HG03521 (cell line): ENCODE measurements around the gene BLM.

Source experiments
- ATAC-seq: cut with Tn5 transposase; IDR thresholded peaks from one replicate; pipeline ENCODE4 v1.9.1; 2021; ENCODE audit warnings: mild to moderate bottlenecking, moderate library complexity; ENCODE audit not compliant: unreplicated experiment

The BLM gene

DNA sequence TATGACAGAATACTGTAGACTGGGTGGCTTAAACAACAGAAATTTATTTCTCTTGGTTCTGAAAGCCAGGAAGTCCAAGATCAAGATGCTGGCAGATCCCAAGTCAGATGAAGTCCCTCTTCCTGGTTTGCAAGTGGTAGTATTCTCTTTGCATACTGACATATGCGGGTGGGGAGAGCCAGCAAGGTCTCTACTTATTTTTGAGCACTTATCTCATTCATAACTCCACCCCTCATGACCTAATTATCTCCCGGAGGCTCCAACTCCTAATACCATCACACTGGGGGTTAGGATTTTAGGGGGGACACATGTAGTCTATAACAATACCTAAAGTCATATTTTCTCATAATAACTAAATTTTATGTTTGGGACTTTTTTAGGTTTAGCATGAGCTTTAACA, 65.3 kb downstream of the BLM start:
- no peak for ATAC-seq

DNA sequence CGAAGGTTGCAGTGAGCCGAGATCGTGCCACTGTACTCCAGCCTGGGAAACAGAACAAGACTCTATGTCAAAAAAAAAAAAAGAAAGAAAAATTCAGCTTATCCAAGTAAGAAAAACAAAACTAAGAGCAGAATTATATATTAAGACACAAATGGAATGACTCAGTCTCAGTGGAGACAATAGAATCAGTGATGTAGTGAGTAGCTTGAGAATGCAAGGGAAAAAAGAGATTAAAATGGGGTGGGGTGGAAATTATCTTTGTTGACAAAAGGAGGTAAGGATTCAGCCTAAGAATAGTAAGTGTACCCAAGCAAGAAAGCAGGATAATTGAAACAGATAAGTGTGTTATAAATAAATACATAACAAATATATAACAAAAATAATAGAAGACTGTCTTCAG, 70.7 kb downstream of the BLM start:
- no peak for ATAC-seq

DNA sequence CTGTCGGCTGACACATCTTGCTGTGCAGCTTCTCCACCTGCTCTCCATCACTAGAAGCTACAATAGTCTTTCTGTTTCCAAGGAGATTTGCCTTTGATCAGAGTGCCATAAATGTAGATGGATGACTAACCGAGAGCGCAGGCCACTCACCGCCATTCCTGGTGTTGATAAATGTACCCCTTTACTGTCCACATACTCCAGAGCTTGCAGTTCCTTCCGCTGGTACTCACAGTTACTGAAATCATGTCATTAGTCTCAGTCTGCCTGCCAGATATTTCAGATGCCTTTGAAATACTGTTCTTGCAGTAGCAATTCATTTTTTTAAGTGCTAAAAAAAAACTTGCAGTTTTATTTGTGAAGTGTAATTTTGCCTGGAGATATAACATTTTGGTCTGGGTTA, 72.3 kb downstream of the BLM start:
- ATAC-seq: no peak

DNA sequence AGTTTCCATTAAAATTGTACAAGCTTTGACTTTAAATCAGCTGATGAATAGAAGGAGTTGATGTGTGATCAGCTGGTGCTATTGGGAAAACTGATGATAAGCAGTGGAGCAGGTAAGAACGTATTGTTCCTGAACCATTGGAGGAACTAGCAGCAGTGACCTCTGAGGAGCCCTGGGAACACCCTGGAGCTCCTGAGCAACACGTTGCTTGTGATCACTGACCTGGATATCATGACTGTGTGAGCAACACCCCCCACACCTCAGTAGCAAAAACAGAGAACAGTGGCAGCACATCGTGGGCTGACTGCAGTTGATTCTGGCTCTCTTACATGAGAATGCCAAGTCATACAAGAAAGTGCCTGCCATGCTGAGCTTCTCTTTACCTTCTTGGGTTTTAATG, 72.9 kb downstream of the BLM start:
- no peak for ATAC-seq

DNA sequence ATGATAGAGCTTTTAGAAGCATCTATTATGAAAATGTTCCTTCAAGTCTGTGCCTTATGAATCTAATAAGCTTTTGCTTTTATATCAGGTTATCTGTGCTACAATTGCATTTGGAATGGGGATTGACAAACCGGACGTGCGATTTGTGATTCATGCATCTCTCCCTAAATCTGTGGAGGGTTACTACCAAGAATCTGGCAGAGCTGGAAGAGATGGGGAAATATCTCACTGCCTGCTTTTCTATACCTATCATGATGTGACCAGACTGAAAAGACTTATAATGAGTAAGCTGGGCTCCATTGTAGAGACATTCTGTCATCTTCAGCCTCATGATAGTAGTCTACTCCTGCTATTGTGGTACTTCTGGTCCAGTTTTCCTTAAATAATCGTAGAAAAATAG, 73.4 kb downstream of the BLM start:
- no peak for ATAC-seq

DNA sequence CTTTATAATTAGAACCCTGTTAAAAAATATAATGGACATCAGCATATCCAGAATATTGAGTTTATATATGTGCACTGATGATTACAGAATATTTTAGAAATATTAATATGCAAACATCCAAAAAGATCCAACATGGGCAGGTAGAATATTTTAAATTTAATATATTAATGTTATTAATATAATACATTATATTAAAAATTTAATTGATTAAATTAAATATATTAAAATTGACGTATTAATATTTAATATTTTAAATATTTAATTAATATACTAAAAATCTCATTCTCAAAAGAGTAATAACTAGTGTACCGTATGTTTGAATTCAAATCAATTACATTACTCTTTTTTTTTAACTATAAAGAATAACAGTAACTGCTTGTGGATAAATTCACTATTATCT, 77.4 kb downstream of the BLM start:
- ATAC-seq: no peak

DNA sequence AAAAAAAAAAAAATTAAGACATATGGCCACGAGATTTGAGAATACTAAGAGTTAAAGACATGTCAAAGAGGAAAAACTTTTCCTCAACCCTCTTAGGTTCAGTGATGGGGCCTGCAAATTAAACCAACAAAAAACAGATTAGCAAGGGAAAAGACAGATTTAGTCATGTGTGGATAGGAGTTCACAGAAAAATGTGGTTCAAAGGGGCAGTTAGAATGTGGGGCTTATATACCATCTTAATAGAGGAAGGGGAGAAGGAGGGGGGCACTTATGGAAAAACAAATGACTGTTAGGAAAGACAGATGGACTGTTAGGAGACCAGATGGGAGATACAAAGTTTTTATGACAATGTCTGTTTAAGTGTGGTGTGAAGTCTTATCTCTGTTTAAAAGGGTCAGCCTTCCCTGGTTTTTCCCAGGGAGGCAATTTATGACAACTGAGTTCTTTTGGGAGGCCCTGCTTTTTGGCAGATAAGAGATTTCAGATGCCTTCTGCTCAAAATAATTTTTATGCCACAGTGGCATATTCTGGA, 82.6 kb downstream of the BLM start:
- no peak for ATAC-seq

DNA sequence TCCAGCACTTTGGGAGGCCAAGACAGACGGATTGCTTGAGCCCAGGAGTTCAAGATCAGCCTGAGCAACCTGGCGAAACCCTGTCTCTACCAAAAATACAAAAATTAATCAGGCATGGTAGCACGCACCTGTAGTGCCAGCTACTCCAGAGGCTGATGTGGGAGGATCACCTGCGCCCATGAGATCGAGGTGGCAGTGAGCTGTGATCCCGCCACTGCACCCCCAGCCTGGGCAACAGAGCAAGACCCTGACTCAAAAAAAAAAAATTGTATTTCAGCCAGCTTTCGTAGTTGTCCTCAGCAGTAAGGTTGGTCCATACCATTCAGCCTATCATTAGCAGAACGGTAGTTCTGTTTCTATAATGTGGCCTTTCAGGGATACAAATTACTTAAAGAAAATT, 84.7 kb downstream of the BLM start:
- no peak for ATAC-seq

DNA sequence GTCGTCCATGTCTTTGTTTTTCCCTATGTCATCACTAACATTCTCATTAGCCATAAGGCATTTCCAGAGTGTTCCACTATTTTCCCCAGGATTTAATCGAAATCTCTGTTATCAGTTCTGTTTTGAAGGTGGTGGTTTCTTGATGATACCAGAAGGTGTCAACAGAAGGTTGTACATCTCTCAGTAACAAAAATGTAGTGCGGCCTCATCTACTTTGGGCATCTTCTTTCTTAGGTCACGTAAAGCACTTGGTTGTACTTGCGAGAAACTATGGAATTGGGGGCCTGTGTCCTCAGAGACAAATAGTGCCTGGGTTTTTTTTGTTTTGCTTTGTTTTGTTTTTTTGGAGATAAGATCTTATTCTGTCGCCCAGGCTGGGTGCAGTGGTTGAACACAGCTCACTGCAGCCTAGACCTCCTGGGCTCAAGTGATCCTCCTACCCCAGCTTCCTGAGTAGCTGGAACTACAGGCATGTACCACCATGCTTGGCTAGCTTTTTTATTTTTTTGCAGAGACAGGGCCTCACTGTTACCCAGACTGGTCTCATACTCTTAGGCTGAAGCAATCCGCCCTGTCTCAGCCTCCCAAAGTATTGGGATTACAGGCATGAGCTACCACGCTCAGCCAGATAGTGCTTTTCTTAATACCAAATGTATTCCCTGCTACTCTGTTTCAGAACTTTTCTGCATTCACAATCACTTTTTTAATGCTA, 90.1 kb downstream of the BLM start:
- no peak for ATAC-seq

DNA sequence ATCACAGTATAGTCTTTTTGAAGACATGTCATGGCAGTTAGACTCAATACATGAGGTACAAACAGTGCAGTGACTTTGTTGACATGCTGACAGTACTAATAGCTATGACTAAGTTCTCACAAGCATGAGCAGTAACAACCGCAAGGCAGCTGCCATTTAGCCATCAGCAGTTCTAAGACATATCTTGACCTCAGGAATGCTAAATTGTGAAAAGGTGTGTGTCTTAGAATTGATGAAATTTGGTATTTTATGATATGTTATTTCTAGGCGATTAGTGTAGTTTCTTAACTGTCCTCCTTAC, 90.6 kb downstream of the BLM start:
- ATAC-seq: no peak

DNA sequence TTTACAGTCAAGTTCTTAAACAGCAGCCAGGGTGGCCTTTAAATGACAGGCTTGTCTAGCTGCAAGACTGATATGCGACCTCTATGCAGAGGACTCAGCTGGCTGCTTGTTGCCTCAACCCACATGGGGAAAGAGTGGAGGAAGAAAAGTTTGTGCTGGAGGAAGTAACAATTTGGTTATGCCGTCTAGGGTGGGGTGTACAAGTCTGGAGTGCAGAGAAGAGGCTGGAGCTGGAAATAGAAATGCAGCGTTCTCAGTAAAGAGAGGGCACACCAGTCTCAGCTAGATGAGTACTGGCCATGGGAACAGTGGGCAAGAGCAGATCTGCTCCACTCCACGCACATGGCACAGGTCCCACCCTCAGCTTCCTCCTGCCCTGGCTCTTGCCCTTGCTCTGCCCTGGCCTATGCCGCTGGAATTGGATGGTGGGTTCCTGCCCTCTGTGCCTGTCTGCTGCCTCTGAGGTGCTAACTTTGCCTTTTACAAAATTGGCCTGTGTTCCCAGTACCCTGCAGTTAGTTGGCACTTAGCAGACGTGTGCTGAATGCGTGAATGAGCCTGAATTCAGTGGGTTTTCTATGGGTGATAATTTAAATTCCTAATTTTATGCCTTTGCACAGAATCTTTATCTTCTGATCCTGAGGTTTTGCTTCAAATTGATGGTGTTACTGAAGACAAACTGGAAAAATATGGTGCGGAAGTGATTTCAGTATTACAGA, 91.5 kb downstream of the BLM start:
- no peak for ATAC-seq

DNA sequence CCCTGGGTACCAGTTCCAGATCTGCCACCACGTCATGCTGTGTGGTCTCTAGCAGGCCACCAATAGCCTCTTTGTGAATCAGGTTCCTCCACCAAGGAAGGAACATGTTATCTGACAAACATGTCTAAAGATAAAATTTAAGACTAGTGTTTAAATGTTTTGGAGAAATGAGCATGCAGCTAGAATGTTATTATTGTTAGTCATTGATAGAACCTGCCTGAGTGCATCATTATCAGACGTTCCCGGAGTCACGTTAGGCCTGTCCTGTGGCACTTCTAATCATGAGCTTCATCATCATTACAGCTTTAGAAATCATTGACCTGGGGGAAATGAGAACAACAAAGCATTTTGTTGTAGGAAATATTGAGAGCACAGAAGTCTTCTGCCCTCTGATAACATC, 92.4 kb downstream of the BLM start:
- ATAC-seq: no peak

DNA sequence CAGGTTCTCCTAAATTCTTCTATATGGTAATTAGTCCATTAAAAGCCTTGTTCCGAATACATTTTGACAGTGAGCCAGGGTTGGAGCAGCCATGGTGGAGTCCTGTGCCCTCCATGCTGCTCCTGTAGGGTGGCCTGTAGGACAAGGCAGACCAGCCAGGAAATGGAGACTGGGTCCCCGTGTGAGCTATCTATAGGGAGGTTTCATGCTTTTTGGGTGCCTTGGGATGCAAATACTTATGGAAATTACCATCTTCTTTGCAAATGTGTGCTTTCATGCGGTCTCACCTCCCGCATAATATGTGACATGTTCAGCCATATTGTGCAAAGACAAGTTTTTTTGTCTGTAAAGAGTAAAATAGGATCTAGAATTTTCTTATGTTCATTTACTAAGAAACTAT, 93.2 kb downstream of the BLM start:
- ATAC-seq: no peak

DNA sequence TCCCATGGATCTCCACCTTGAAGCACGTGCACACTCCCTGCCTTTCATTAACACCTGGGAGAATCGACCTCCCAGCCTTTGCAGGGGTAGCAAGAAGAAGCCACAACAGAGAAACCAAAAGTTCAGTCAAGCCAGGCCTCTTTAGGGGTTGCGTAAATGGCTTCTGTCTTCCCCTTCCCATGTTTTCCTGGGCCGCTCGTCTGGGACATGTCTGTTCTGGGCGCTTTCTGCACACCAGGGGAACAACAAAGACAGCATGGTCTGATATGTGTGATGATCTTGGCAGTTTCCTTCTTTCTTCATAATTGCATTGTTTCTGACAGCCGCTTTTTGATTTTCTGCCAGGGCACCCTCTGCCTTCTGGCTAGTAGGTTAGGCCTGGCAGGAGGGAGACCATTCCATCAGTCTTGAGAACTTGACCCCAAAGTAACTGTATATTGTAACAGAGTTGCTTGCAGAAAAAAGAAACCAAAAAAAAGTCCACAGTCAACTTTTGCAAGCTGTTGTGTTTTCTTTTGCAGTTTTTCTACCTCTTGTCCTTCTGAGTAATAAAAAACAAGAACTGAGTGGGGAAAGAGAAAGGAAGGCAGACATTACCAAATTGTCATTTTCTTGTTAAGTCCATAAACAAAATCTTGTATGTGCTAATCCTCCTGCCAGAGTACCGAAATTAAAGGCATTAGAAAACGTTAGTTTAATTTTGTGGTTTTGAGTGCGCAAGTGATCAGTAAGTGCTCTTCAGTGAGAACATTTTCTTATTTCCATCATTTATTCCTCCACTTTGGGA, 95.2 kb downstream of the BLM start:
- ATAC-seq: no peak

DNA sequence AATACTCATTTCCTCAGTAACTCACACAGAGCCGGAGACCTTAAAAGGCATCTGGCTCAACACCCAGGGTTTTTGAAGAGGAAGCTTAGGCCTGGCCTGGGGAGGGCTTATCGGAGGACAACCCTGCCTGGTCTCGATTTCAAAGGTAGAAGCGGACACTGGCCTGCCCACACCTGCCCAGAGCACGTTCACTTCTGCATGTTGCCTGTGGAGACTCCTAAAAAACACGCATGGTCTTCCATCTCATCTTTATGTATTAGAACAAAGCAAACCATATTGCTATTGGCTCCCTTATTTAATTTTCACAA, 95.8 kb downstream of the BLM start:
- ATAC-seq: no peak

DNA sequence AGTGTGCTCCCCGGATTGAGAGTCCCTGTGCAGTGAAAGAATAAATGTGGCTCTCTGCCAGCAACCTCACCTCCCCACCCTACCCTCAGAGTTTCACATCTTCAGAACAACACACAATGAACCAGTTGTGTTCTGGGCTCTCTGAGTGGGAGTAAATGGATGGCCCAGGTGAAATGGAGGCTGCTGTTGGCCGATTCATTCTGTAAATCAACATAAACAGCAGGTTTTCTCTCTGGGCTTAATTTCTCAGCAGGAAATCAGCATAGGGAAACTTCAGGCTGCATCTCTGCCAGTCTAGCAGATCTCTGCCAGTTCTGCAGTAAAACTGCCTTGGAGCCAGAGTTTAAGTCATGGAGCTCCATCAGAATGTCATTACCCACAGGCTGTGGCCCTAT, 96.6 kb downstream of the BLM start:
- no peak for ATAC-seq

DNA sequence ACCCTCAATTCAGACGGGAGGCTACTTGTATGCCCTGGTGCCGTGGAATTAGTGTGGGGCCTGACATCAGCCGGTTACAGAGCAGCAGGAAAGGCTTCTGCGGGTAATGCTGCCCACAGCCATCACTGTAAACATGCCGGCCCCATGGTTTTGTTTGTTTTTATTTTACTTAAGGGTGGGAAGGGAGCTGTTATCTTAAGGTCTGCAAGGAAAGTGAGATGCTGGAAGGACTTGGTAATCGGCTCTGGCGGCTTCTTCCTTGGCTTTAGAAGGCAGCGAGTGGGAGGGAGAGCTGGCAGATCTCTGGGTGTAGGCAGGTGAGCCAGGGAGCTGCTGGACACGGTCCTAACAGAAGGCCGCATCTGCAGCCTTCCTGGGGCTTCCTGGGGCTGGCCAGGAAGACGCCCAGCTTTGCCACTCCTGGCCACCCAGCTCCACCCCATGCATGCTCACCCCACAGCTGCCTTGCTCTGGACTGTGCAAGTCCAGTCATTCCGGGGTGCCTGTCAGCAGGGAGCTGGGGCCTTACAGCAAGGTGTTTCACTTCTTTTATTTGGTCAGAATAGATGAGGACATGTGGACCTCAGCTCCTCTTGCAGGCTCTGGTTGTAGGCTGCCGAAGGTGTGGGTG, 97.2 kb downstream of the BLM start:
- ATAC-seq: no peak

DNA sequence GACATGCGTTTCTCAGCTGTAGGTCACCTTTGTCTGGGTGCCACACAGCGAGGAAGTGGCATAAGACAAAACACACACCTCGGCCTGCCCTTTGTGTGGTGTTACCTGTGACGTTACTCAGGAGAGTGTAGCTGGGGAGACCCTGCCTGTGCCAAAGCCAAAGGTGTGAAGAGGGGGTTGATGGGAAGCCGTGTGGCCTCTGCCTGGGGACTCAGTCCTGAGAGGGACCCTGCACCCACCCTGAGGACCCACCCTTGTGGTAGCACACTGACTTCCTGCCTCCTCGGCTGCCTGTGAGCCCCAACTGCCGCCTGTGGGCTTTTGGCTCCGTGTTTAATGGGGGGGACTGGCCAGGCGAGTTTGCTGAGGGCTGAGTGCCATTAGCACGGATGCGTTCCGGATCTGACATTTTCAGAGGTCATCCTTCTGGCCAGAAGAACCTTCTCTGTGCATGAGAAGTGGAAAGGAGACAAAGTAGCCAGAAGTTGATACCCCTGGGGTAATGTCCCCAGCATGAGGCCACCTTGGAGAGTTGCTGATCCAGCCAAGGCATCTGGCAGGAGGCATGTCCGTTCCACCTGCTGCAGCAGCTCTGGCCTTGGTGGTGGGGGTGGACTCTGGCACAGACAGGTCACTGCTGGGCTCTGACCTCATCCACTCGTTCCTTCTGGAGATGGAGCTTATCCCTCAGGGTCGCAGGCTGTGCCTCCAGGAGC, 99.4 kb downstream of the BLM start:
- no peak for ATAC-seq

DNA sequence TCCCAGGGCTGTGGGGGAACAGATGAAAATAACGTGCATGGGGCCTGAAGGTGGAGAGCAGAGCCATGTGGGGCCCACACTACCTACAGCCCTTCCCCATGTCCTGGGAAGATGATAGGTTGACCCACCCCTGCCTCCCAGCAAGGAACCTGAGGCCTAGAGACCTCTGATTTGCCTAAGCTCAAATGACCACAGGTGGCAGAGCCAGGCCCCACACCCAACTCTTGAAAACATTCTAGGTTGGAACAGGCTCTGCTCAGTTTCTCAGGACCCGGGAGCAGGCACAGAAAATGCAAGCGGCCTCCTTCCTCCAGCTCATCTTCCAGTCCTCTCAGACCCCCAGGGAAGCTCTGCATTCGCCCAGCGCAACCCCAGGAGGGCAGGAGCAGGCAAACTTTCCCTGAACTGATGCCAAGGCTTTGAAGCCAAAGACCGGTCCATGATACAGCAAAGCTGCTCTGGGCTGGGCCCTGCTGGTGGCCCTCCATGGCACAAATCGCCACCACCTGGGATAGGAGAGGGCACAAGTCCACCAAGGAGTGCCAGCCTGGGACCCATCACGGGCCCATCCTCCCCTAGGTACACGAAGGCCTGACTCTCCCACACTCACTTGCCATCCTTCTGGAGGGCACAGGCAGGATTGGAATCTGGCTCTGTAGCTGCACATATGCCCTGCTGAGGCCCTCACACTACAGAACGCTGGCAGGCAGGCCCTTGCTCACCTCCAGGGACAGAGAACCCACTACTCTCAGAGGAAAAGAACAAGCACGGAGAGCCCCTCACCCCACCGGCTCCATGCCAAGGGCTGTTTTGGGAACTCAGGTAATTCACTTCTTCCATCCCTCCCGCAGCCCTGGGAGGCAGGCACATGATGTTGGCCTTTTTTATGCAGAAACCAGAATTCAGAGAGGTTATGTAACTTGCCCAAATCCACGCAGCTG, 100.2 kb downstream of the BLM start:
- ATAC-seq: no peak
